ENCODE results near the gene NPHS1. TPM values are rescaled to one million over a fixed set of nuclear protein-coding genes. Genes with fewer than 3 reads are reported as not detected.

Gene NPHS1
- total and polyA plus RNA-seq, 9 donors, result 0.01 to 1.0 (median 0.12) TPM; not detected in 6

- H3K27ac ChIP-seq, result no peak within 1 kb of the TSS
- H3K36me3 ChIP-seq, result no peaks in the 10 kb centered on the region
- H3K27me3 ChIP-seq, result no peaks in the 10 kb centered on the region
- intact Hi-C loops (cut with DNase I), result no loop called here
- H3K9me3 ChIP-seq, result no peaks in the 10 kb centered on the region
- 1 to 2% (median 1%) methylated on average over 47 to 60 of the region's 60 CpGs for WGBS, 3 donors
- TF ChIP-seq EP300 (IDR thresholded peaks at IDR 0.05) (no peak), CTCF (IDR thresholded peaks at IDR 0.05) (no peak), POLR2A (IDR thresholded peaks at IDR 0.05) (no peak)
- peaks cover 8% of the 10 kb centered on the region for H3K4me1 ChIP-seq (ENCODE audit: insufficient read depth)
- H3K4me3 ChIP-seq, result peak within 1 kb of the TSS; percentile 7
- DNase-seq, result peak; percentile 17 to 58 (median 45)
Measured at GRCh38 chr19:35868172-35868822, 16.0 kb upstream of the NPHS1 start, which contains the start of gene APLP1. APLP1 (plus strand) TSS chr19:35868574; CDS start chr19:35868637, 63 bp downstream.

- no peaks in the 10 kb centered on the region for H3K36me3 ChIP-seq
- H3K27ac ChIP-seq, result no peak overlapping the region
- intact Hi-C loops (cut with DNase I), result no loop called here
- DNase-seq, result no peak
- no peak for TF ChIP-seq CTCF (IDR thresholded peaks at IDR 0.05)
- TF ChIP-seq POLR2A (IDR thresholded peaks at IDR 0.05), result no peak
- TF ChIP-seq EP300 (IDR thresholded peaks at IDR 0.05), result no peak
- H3K9me3 ChIP-seq, result no peaks in the 10 kb centered on the region
- H3K4me3 ChIP-seq, result no peak overlapping the region
- H3K4me1 ChIP-seq (ENCODE audit: insufficient read depth), result no peaks in the 10 kb centered on the region
- no peaks in the 10 kb centered on the region for H3K27me3 ChIP-seq
- WGBS, 3 donors, result 79 to 90% (median 89%) methylated on average over 5 of the region's 5 CpGs
Measured at GRCh38 chr19:35863018-35863417, 10.7 kb upstream of the NPHS1 start.

GRCh38 chr19:35862528-35862927 is 10.2 kb upstream of the NPHS1 start:
- Histone ChIP-seq H3K27ac (no peak overlapping the region), H3K27me3 (no peaks in the 10 kb centered on the region), H3K36me3 (no peaks in the 10 kb centered on the region), H3K9me3 (no peaks in the 10 kb centered on the region), H3K4me3 (no peak overlapping the region), H3K4me1 (ENCODE audit: insufficient read depth) (no peaks in the 10 kb centered on the region)
- intact Hi-C loops (cut with DNase I), result no loop called here
- WGBS, 3 donors, result 65 to 72% (median 68%) methylated on average over 14 of the region's 14 CpGs
- DNase-seq, result no peak
- TF ChIP-seq POLR2A (IDR thresholded peaks at IDR 0.05) (no peak), EP300 (IDR thresholded peaks at IDR 0.05) (no peak), CTCF (IDR thresholded peaks at IDR 0.05) (no peak)

- Histone ChIP-seq H3K27ac (no peak overlapping the region), H3K36me3 (no peaks in the 10 kb centered on the region), H3K4me1 (ENCODE audit: insufficient read depth) (no peaks in the 10 kb centered on the region), H3K9me3 (no peaks in the 10 kb centered on the region), H3K4me3 (no peak overlapping the region), H3K27me3 (no peaks in the 10 kb centered on the region)
- intact Hi-C loops (cut with DNase I), result no loop called here
- TF ChIP-seq CTCF (IDR thresholded peaks at IDR 0.05), result no peak
- no peak for TF ChIP-seq POLR2A (IDR thresholded peaks at IDR 0.05)
- TF ChIP-seq EP300 (IDR thresholded peaks at IDR 0.05), result no peak
- 51 to 54% (median 53%) methylated on average over 19 of the region's 19 CpGs for WGBS, 3 donors
- DNase-seq, result no peak
Measured at GRCh38 chr19:35861640-35862160, 9.4 kb upstream of the NPHS1 start.
